Stimulated activated CD8-positive, alpha-beta memory T cell treated with anti-CD3 and anti-CD28 coated beads, Interleukin-15, amount 100 ng/mL, for 24 hours (primary cell): Measurements from ENCODE around the gene TRMT10A.
"Not testable (repeated sequence)": the region's sequence is repeated elsewhere in the genome, so short reads cannot be mapped to it uniquely, and the experiment has no call there.

Experiments used
- DNase-seq: peaks from one replicate; pipeline ENCODE4 v3.0.0-alpha.2; 2020; ENCODE audit warnings: low read depth

Gene TRMT10A

GRCh38 chr4:99552872-99553271, 11.0 kb downstream of the TRMT10A start:
- DNase-seq = no peak

GRCh38 chr4:99540277-99540939, 23.4 kb downstream of the TRMT10A start:
- no peak for DNase-seq

- DNase-seq = no peak
Measured at GRCh38 chr4:99537674-99538073, 26.2 kb downstream of the TRMT10A start.

GRCh38 chr4:99536848-99537247, 27.0 kb downstream of the TRMT10A start:
- DNase-seq = no peak

GRCh38 chr4:99536271-99536670, 27.6 kb downstream of the TRMT10A start:
- DNase-seq = no peak

GRCh38 chr4:99534699-99535098, 29.1 kb downstream of the TRMT10A start:
- not testable (repeated sequence) for DNase-seq

GRCh38 chr4:99529956-99530355, 33.9 kb downstream of the TRMT10A start:
- no peak for DNase-seq

- DNase-seq = no peak
Measured at GRCh38 chr4:99529228-99529627, 34.6 kb downstream of the TRMT10A start.

GRCh38 chr4:99518601-99519295, 45.1 kb downstream of the TRMT10A start:
- no peak for DNase-seq

GRCh38 chr4:99510721-99511120, 53.1 kb downstream of the TRMT10A start, which contains the start of gene C4orf17:
Gene C4orf17, plus strand, starts transcription at chr4:99511021. Its CDS starts 2,061 bp downstream, at chr4:99513082.
- DNase-seq = no peak

- no peak for DNase-seq
Measured at GRCh38 chr4:99507762-99508161, 56.1 kb downstream of the TRMT10A start.

GRCh38 chr4:99507349-99507748, 56.5 kb downstream of the TRMT10A start:
- DNase-seq = no peak

- no peak for DNase-seq
Measured at GRCh38 chr4:99506781-99507180, 57.1 kb downstream of the TRMT10A start.

GRCh38 chr4:99504804-99505502, 58.9 kb downstream of the TRMT10A start:
- no peak for DNase-seq
